GM21723 (cell line): ENCODE data around the gene UPF3A.

Experiments
- ATAC-seq: cut with Tn5 transposase; IDR thresholded peaks from one replicate; pipeline ENCODE4 v1.9.1; 2021; ENCODE audit warnings: mild to moderate bottlenecking, moderate library complexity; ENCODE audit not compliant: unreplicated experiment

The UPF3A gene

GRCh38 chr13:114303700-114304327 lies 22.4 kb downstream of the UPF3A start:
- no peak for ATAC-seq

GRCh38 chr13:114304346-114305034 lies 23.1 kb downstream of the UPF3A start:
- no peak for ATAC-seq

- ATAC-seq: no peak
These were observed 27.7 kb downstream of the UPF3A start for GRCh38 chr13:114309086-114309485.

- ATAC-seq: no peak
These were observed 28.5 kb downstream of the UPF3A start for GRCh38 chr13:114309806-114310410.

- ATAC-seq: no peak
These were observed 29.6 kb downstream of the UPF3A start for GRCh38 chr13:114310956-114311355.

GRCh38 chr13:114311387-114311786 lies 30.0 kb downstream of the UPF3A start:
- ATAC-seq: no peak

- no peak for ATAC-seq
These were observed 30.5 kb downstream of the UPF3A start for GRCh38 chr13:114311908-114312307.

- peak; percentile 32 for ATAC-seq
These were observed 31.9 kb downstream of the UPF3A start for GRCh38 chr13:114313061-114313860.

GRCh38 chr13:114314074-114314912 lies 32.9 kb downstream of the UPF3A start, which contains the start of gene CHAMP1:
TSS of gene CHAMP1 (plus strand) at chr13:114314503. CDS start at chr13:114323843, 9,340 bp downstream.
- peak; percentile 82 for ATAC-seq

GRCh38 chr13:114315074-114315785 lies 33.8 kb downstream of the UPF3A start:
- no peak for ATAC-seq

GRCh38 chr13:114318624-114319023 lies 37.2 kb downstream of the UPF3A start:
- no peak for ATAC-seq

- no peak for ATAC-seq
These were observed 38.1 kb downstream of the UPF3A start for GRCh38 chr13:114319441-114319913.

GRCh38 chr13:114320065-114320464 lies 38.7 kb downstream of the UPF3A start:
- ATAC-seq: no peak

- no peak for ATAC-seq
These were observed 39.9 kb downstream of the UPF3A start for GRCh38 chr13:114321256-114321655.

GRCh38 chr13:114323349-114323748 lies 41.9 kb downstream of the UPF3A start:
- no peak for ATAC-seq

- ATAC-seq: no peak
These were observed 42.9 kb downstream of the UPF3A start for GRCh38 chr13:114324334-114324733.

- no peak for ATAC-seq
These were observed 44.3 kb downstream of the UPF3A start for GRCh38 chr13:114325729-114326128.

- no peak for ATAC-seq
These were observed 46.6 kb downstream of the UPF3A start for GRCh38 chr13:114328034-114328433.

- no peak for ATAC-seq
These were observed 47.2 kb downstream of the UPF3A start for GRCh38 chr13:114328595-114328994.

GRCh38 chr13:114330086-114330485 lies 48.7 kb downstream of the UPF3A start:
- ATAC-seq: no peak
